HG03175 (cell line): ENCODE data around the gene ADCYAP1R1.

ENCODE experiments used
- ATAC-seq: cut with Tn5 transposase; IDR thresholded peaks from one replicate; pipeline ENCODE4 v1.9.1; 2021; ENCODE audit warnings: mild to moderate bottlenecking, moderate library complexity; ENCODE audit not compliant: unreplicated experiment

The ADCYAP1R1 gene

GRCh38 chr7:31104361-31105255 lies 52.5 kb downstream of the ADCYAP1R1 start:
- ATAC-seq = no peak

- ATAC-seq = no peak
Measured at GRCh38 chr7:31105256-31105950, 53.3 kb downstream of the ADCYAP1R1 start.

- no peak for ATAC-seq
Measured at GRCh38 chr7:31106303-31107105, 54.4 kb downstream of the ADCYAP1R1 start.

GRCh38 chr7:31107106-31108090 lies 55.3 kb downstream of the ADCYAP1R1 start:
- no peak for ATAC-seq

GRCh38 chr7:31108097-31108657 lies 56.1 kb downstream of the ADCYAP1R1 start:
- no peak for ATAC-seq

- no peak for ATAC-seq
Measured at GRCh38 chr7:31109751-31110150, 57.6 kb downstream of the ADCYAP1R1 start.

- ATAC-seq = no peak
Measured at GRCh38 chr7:31110331-31111108, 58.4 kb downstream of the ADCYAP1R1 start.

- ATAC-seq = no peak
Measured at GRCh38 chr7:31111109-31111451, 59.0 kb downstream of the ADCYAP1R1 start.

- ATAC-seq = no peak
Measured at GRCh38 chr7:31113660-31114059, 61.6 kb downstream of the ADCYAP1R1 start.

- ATAC-seq = no peak
Measured at GRCh38 chr7:31114593-31115343, 62.7 kb downstream of the ADCYAP1R1 start.

- ATAC-seq = no peak
Measured at GRCh38 chr7:31116615-31117014, 64.5 kb downstream of the ADCYAP1R1 start.

GRCh38 chr7:31119249-31119648 lies 67.1 kb downstream of the ADCYAP1R1 start:
- ATAC-seq = no peak

GRCh38 chr7:31120800-31121513 lies 68.8 kb downstream of the ADCYAP1R1 start:
- ATAC-seq = no peak

GRCh38 chr7:31121601-31122000 lies 69.5 kb downstream of the ADCYAP1R1 start:
- ATAC-seq = no peak

- peak; percentile 66 for ATAC-seq
Measured at GRCh38 chr7:31122649-31123058, 70.5 kb downstream of the ADCYAP1R1 start.

- ATAC-seq = no peak
Measured at GRCh38 chr7:31123321-31123720, 71.2 kb downstream of the ADCYAP1R1 start.

- no peak for ATAC-seq
Measured at GRCh38 chr7:31123726-31124125, 71.6 kb downstream of the ADCYAP1R1 start.

- ATAC-seq = no peak
Measured at GRCh38 chr7:31125171-31125570, 73.1 kb downstream of the ADCYAP1R1 start.
